Effector CD4-positive, alpha-beta T cell (primary cell): ENCODE data around the gene GRK6.
"Not testable (repeated sequence)": the region's sequence is repeated elsewhere in the genome, so short reads cannot be mapped to it uniquely, and the experiment has no call there.

ENCODE experiments used
- DNase-seq: peaks from one replicate; pipeline ENCODE4 v3.0.0-alpha.2; 2020

Gene GRK6

DNA sequence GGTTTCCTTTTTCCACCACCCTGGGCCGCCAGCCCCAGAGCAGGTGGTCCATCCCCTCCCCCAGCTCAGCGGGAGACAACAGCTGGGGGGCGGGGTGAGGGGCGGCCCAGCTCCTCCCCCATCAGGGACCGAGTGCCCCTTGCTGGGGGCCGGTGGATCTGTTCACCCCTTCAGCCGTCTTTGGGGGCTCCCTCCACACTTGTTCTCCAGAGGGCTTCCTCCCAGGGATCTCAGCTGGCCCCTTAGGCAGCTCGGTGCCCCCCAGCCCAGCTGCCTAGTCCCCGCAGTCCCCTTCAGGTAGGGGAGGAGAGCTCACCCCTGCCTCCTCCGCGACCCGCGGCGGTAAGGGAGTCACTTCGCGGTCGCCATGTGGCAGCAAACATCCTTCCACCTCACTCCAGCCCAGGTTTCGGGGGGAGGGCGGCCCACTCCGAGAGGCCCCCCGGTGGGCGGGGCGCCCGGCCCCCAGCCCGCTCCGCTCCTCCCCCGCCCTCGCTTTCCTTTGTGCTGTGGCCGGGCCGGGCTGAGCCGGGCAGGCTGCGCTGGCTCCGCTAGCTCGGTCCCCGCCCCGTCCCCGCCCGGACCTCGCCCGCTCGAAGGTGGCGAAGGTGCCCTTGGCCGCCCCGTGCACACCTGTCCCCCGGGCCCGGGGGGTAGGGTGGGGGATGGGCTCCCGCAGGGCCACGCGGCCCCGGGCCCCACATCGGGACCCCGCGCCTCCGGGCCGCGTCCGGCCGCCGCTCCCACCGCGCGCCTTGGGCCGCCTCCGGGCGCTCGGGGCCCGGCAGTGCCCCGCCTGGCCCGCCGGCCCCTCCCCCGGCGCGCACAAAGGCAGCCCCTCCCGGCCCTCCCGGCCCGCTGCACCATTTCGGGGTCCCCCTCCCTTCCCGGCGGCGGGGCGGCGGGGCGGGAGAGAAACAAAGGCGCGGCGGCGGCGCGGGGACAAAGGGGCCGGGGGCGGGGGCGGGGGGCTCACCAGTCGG lies 46.3 kb downstream of the GRK6 start:
- DNase-seq: no peak

DNA sequence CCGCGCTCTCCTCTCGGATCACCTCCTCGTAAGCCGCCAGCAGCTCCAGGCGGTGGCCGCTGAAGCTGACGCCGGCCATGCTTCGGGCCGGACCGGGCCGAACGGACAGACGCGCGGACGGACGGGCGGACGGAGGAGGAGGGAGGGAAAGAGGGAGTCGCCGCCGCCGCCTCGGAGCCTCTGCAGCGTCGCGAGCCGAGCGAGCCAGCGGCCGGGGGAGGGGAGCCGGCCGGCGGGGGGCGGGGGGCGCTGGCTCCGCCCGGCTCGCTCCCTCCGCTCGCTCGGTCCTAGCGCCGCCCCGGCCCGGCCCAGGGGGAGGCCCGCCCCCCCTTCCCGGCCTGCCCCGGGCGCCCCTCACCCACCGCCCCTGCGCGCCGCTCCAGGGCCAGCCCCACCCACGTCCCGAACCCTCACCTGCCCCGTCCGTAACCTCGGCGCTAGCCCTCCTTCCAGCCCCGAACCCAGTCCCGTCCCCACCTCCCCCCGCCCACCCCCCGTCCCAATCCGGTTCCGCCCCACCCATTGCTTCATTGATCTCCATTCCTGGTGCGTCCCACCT lies 47.0 kb downstream of the GRK6 start, which contains the start of gene DBN1:
TSS of gene DBN1 (minus strand) at position 192 of the 559 bp plus-strand sequence. CDS start at position 79, 113 bp downstream.
- no peak for DNase-seq

DNA sequence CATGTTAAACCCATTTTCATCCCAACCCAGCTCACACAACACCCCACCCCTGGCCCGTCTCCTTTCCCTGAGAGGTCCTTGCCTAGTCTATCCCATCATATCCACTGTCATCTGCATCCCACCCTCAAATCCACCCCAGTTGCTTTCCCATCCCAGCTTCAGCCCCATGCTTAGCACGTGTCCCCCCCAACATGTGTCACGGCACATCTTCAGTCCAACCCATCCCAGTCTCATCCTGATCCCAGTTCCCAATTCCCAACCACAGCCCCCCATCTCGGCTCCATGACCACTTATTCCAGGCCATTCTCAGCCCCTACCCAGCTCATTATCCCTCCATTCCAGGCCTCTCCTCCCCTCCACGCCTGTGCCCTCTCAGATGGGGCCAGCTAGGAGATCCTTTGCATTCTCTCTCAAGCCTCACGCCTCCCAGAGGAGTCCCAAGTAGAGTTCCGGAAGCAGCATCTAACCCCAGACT lies 47.6 kb downstream of the GRK6 start:
- no peak for DNase-seq

GRCh38 chr5:177474846-177475562 lies 48.5 kb downstream of the GRK6 start:
- DNase-seq: no peak

- no peak for DNase-seq
These were observed 49.3 kb downstream of the GRK6 start for GRCh38 chr5:177475563-177476427.

- no peak for DNase-seq
These were observed 50.2 kb downstream of the GRK6 start for GRCh38 chr5:177476531-177477233.

DNA sequence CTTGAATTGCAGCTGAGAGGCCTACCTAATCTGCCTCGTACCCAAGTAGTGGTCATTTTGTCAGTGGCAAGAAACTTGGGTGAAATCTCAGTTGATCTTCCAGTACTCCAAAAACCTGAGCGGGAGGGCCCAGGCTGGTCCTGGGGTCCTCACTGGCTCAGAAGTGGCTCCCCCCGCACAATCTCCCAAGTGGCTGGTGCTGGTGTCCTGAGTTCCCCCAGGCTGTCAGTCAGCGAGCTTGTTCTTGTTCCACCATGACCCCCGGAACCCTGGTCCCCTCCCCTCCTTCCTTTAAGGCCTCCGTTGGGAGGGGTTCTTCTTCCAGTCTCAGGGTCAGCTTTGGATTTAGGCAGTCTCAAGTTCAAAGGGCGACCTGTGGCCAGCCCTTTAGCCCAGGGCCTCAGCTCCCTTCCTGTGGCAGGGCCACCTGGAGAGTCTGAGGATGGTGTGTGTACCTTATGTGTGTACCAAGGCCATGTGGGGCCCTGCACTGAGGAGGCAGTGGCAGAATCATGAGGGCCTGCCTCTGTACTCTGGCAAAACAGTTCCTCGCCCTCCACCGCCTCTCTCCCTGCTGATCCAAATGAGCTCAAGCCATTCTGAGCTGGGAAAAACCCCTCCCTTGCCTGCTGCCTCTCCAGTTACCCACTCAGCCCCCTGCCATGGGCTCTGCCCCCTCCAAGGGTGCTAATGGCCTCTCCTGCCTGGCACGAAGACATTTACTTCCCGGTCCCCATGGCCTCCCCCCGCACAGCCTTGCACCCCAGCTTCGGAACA lies 51.4 kb downstream of the GRK6 start:
- DNase-seq: no peak

DNA sequence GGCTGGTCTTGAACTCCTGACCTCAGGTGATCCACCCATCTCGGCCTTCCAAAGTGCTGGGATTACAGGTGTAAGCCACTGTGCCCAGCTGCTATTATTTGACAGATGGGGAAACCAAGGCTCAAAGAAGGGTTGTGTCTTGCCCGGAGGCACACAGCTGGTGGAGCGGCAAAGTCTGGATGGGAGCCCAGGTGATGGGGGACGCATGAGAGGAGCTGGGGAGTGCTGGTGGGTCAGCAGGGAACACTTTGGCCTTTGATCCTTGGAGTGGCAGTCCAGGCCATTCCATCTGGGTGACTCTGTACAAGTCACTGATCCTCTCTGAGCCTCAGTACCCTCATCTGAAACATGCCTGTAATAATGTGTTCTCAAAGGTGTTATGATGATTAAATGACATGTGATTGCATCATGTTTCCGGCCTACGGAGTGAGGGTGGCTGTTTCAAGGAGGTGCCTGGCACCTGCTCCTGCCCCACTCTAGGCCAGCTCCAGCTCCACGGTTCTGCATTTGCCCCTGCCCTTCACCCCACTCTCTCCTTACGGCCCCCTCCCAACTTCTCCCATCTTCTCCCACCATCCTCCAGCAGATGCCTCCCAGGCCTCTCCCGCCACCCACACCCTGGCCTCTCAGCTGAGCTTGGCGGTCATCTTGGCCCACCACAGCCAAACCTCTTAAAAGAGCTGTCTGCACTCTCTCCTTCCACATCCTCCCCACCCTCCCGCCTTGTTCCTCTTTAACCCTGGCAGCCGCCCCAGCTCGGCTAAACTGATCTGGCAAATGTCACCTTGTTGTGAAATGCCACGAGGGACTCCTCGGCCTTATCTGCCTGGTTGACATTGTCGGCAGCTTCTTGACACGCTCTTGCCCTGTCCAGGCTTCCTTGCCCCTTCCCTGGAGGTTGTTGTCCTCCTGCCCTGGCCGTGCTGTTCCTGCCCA lies 52.5 kb downstream of the GRK6 start:
- no peak for DNase-seq

GRCh38 chr5:177479774-177480173 lies 53.3 kb downstream of the GRK6 start:
- DNase-seq: no peak

- no peak for DNase-seq
These were observed 55.9 kb downstream of the GRK6 start for GRCh38 chr5:177482359-177482795.

DNA sequence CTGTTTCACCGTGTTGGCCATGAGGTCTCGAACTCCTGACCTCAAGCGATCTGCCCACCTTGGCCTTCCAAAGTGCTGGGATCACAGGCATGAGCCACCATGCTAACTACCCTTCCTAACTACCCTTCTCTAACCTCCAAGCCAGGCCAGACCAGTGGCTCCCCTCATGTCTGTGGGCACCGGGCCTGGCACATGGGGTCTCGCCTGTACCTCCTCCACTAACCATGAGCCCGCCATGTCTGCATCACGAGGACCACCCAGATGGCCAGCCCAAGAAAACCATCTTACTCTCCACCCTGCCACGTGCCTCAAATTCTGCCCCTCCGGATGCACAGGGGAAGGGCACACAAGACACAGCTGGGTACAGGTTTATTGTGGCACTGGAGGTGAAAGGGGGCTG lies 56.6 kb downstream of the GRK6 start:
- no peak for DNase-seq

DNA sequence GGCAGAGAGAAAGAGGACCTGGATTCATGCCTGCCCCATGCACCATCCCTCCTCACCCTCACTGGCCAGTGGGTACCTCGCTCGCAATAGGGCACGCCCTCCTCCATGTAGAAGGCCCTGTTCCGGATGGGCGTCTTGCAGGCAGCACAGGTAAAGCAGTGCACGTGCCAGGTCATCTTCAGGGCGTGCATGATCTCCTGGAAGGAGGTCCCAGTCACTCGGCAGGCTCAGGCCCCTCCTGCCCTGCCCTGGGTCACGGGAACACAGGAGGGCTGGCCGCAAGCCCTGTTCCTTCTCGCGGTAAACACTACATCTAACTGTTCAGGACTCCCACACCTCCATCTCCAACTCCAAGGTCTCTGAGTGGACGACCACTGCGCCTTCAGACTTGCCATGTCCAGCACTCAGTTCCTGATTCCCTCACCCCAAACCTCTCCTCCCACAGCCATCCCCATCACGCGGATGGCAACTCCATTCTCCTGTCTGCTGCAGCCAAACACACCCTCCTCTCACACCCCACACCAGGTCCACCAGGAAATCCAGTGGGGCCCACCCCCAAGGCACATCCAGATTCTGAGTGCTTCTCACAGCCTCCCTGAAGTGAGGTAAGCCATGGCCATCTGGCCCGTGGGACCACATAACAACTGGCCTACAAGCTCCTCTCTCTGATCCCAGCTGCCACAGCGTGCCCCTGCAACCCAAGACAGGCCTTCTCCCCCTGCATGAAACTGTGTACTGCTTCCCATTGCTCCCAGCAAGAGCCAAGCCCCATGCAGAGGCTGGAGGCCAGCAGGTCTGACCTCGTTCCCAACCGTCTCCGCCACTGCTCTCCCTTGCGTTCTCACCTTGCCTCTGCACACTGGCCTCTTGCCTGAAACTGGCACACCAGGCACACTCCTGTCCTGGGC lies 57.8 kb downstream of the GRK6 start:
- DNase-seq: no peak

GRCh38 chr5:177484902-177485549 lies 58.5 kb downstream of the GRK6 start:
- no peak for DNase-seq

- not testable (repeated sequence) for DNase-seq
These were observed 59.3 kb downstream of the GRK6 start for GRCh38 chr5:177485753-177486152.

GRCh38 chr5:177486256-177486655 lies 59.8 kb downstream of the GRK6 start:
- no peak for DNase-seq

- no peak for DNase-seq
These were observed 60.7 kb downstream of the GRK6 start for GRCh38 chr5:177487144-177487543.

- DNase-seq: no peak
These were observed 61.5 kb downstream of the GRK6 start for GRCh38 chr5:177487975-177488374.
